HEK293 (cell line): ENCODE measurements around the gene PSMF1.

Experiments
- CTCF ChIA-PET: fragments of 350-600 bp; formaldehyde crosslinking; extraction: SDS; loops from one replicate; lab custom pipeline; 2021; ENCODE audit warnings: antibody characterized with exemption; lab: Yijun Ruan, JAX
- POLR2A ChIA-PET: fragments of 300-600 bp; formaldehyde crosslinking; extraction: SDS; loops from one replicate; lab custom pipeline; 2020; ENCODE audit warnings: antibody characterized with exemption, inconsistent platforms; lab: Yijun Ruan, JAX
- H3K27ac ChIP-seq: fragments of 200-500 bp; sonication (Bioruptor generic); 2 replicates; pipeline ENCODE4 v1.5.1; 2014; ENCODE audit warnings: low read depth, low read length, control low read depth, inconsistent platforms; ENCODE audit errors: extremely low read depth
- H3K36me3 ChIP-seq, 2 experiments: fragments of 200-500 bp in 1 of 2; sonication (Bioruptor generic) in 1 of 2; 1 replicate in 1 of 2; 2 replicates in 1 of 2; pipeline ENCODE4 v1.5.1; 2014 to 2017; ENCODE audit warnings: inconsistent platforms in 2 of 2, low read length in 2 of 2; ENCODE audit not compliant: control insufficient read depth in 2 of 2, insufficient read depth in 1 of 2
- H3K4me1 ChIP-seq: fragments of 200-500 bp; sonication (Bioruptor generic); 2 replicates; pipeline ENCODE4 v1.5.1; 2014; ENCODE audit warnings: mild to moderate bottlenecking, low read length, inconsistent platforms; ENCODE audit not compliant: control insufficient read depth, insufficient read depth
- H3K4me3 ChIP-seq: 2 replicates; pipeline ENCODE4 v1.5.1; 2011; ENCODE audit warnings: low read depth, mild to moderate bottlenecking, control low read depth, low read length, moderate library complexity
- H3K9me3 ChIP-seq: fragments of 200-500 bp; sonication (Bioruptor generic); 2 replicates; pipeline ENCODE4 v1.5.1; 2014; ENCODE audit warnings: low read depth, low read length, inconsistent platforms; ENCODE audit not compliant: control insufficient read depth, insufficient read depth
- BCL11B ChIP-seq: fragments of 450-650 bp; formaldehyde crosslinking; IDR thresholded peaks from 2 replicates; pipeline ENCODE4 v1.5.1; 2016; ENCODE audit warnings: low read depth, missing biosample characterization, missing genetic modification characterization
- BCL6B ChIP-seq: fragments of 450-650 bp; formaldehyde crosslinking; IDR thresholded peaks from 2 replicates; pipeline ENCODE4 v1.5.1; 2017; ENCODE audit warnings: missing biosample characterization, missing genetic modification characterization
- KLF17 ChIP-seq: fragments of 450-650 bp; formaldehyde crosslinking; IDR thresholded peaks from 2 replicates; pipeline ENCODE4 v1.5.1; 2016; ENCODE audit warnings: missing biosample characterization, missing genetic modification characterization
- MYNN ChIP-seq: fragments of 450-650 bp; formaldehyde crosslinking; IDR thresholded peaks from 2 replicates; pipeline ENCODE4 v1.5.1; 2016; ENCODE audit warnings: missing biosample characterization, missing genetic modification characterization, borderline replicate concordance
- PRDM1 ChIP-seq: fragments of 450-650 bp; formaldehyde crosslinking; IDR thresholded peaks from 2 replicates; pipeline ENCODE4; 2016; ENCODE audit warnings: missing biosample characterization, missing genetic modification characterization
- PRDM2 ChIP-seq: fragments of 450-650 bp; formaldehyde crosslinking; IDR thresholded peaks from 2 replicates; pipeline ENCODE4 v1.5.1; 2016; ENCODE audit warnings: missing biosample characterization, missing genetic modification characterization, borderline replicate concordance
- REPIN1 ChIP-seq: fragments of 450-650 bp; formaldehyde crosslinking; IDR thresholded peaks from 2 replicates; pipeline ENCODE4 v1.5.1; 2017; ENCODE audit warnings: missing biosample characterization, missing genetic modification characterization, low read depth
- SALL2 ChIP-seq: fragments of 450-650 bp; formaldehyde crosslinking; IDR thresholded peaks from 2 replicates; pipeline ENCODE4 v1.5.0; 2017; ENCODE audit warnings: missing biosample characterization, mild to moderate bottlenecking, missing genetic modification characterization, borderline replicate concordance
- WT1 ChIP-seq: fragments of 450-650 bp; formaldehyde crosslinking; IDR thresholded peaks from 2 replicates; pipeline ENCODE4 v1.5.1; 2016; ENCODE audit warnings: missing biosample characterization, missing genetic modification characterization
- YY1 ChIP-seq: fragments of 450-650 bp; formaldehyde crosslinking; IDR thresholded peaks from 2 replicates; pipeline ENCODE4 v1.5.1; 2018; ENCODE audit warnings: missing biosample characterization, missing genetic modification characterization
- ZBTB7A ChIP-seq: fragments of 450-650 bp; formaldehyde crosslinking; IDR thresholded peaks from 2 replicates; pipeline ENCODE4 v1.5.1; 2016; ENCODE audit warnings: low read depth, missing biosample characterization, missing genetic modification characterization
- ZEB2 ChIP-seq: fragments of 450-650 bp; formaldehyde crosslinking; IDR thresholded peaks from 2 replicates; pipeline ENCODE4 v1.5.1; 2016; ENCODE audit warnings: missing biosample characterization, missing genetic modification characterization
- ZFP3 ChIP-seq: fragments of 450-650 bp; formaldehyde crosslinking; IDR thresholded peaks from 2 replicates; pipeline ENCODE4 v1.5.1; 2016; ENCODE audit warnings: low read depth, missing biosample characterization, missing genetic modification characterization
- ZNF2 ChIP-seq: fragments of 450-650 bp; formaldehyde crosslinking; IDR thresholded peaks from 2 replicates; pipeline ENCODE4 v1.5.1; 2016; ENCODE audit warnings: missing biosample characterization, missing genetic modification characterization
- ZNF239 ChIP-seq: fragments of 450-650 bp; formaldehyde crosslinking; IDR thresholded peaks from 2 replicates; pipeline ENCODE4 v1.5.1; 2016; ENCODE audit warnings: missing biosample characterization, missing genetic modification characterization
- ZNF335 ChIP-seq: fragments of 450-650 bp; formaldehyde crosslinking; conservative IDR thresholded peaks from 2 replicates; pipeline ENCODE4 v1.5.1; 2016; ENCODE audit warnings: missing biosample characterization, missing genetic modification characterization
- ZNF391 ChIP-seq: fragments of 450-650 bp; formaldehyde crosslinking; IDR thresholded peaks from 2 replicates; pipeline ENCODE4 v1.5.1; 2016; ENCODE audit warnings: low read depth, missing biosample characterization, missing genetic modification characterization, borderline replicate concordance
- ZNF398 ChIP-seq: fragments of 450-650 bp; formaldehyde crosslinking; IDR thresholded peaks from 2 replicates; pipeline ENCODE4 v1.5.1; 2017; ENCODE audit warnings: missing biosample characterization, missing genetic modification characterization
- ZNF521 ChIP-seq: fragments of 450-650 bp; formaldehyde crosslinking; IDR thresholded peaks from 2 replicates; pipeline ENCODE4 v1.5.1; 2017; ENCODE audit warnings: missing biosample characterization, mild to moderate bottlenecking, missing genetic modification characterization
- ZNF548 ChIP-seq: fragments of 450-650 bp; formaldehyde crosslinking; IDR thresholded peaks from 2 replicates; pipeline ENCODE4 v1.5.1; 2016; ENCODE audit warnings: missing biosample characterization, missing genetic modification characterization
- ZNF561 ChIP-seq: fragments of 450-650 bp; IDR thresholded peaks from 2 replicates; pipeline ENCODE4 v1.5.1; 2018; ENCODE audit warnings: missing biosample characterization, missing genetic modification characterization, borderline replicate concordance
- ZNF629 ChIP-seq: fragments of 450-650 bp; formaldehyde crosslinking; IDR thresholded peaks from 2 replicates; pipeline ENCODE4 v1.5.1; 2017; ENCODE audit warnings: missing biosample characterization, missing genetic modification characterization
- ZNF707 ChIP-seq: fragments of 450-650 bp; formaldehyde crosslinking; IDR thresholded peaks from 2 replicates; pipeline ENCODE4 v1.5.1; 2016; ENCODE audit warnings: missing biosample characterization, missing genetic modification characterization
- ZNF768 ChIP-seq: fragments of 450-650 bp; formaldehyde crosslinking; IDR thresholded peaks from 2 replicates; pipeline ENCODE4 v1.5.1; 2018; ENCODE audit warnings: missing biosample characterization, mild to moderate bottlenecking, missing genetic modification characterization
- ZNF792 ChIP-seq: fragments of 450-650 bp; formaldehyde crosslinking; IDR thresholded peaks from 2 replicates; pipeline ENCODE4 v1.5.1; 2016; ENCODE audit warnings: missing biosample characterization, missing genetic modification characterization
- ZSCAN4 ChIP-seq: fragments of 450-650 bp; formaldehyde crosslinking; IDR thresholded peaks from 2 replicates; pipeline ENCODE4 v1.5.1; 2017; ENCODE audit warnings: missing biosample characterization, missing genetic modification characterization

PSMF1 gene

GRCh38 chr20:1127840-1128239 lies 9.4 kb downstream of the PSMF1 start (continued):
- TF ChIP-seq ZBTB7A (tag by site-specific recombination) (no peak), REPIN1 (tag by site-specific recombination) (no peak), ZNF768 (tag by site-specific recombination) (no peak), ZNF707 (tag by site-specific recombination) (no peak), YY1 (no peak), PRDM2 (tag by site-specific recombination) (no peak), ZNF398 (tag by site-specific recombination) (no peak), ZNF335 (no peak), ZSCAN4 (tag by site-specific recombination) (no peak)

GRCh38 chr20:1130058-1130694 lies 11.8 kb downstream of the PSMF1 start:
- Histone ChIP-seq H3K4me3 (no peak overlapping the region), H3K9me3 (no peaks in the 10 kb centered on the region), H3K27ac (no peak overlapping the region), H3K4me1 (no peaks in the 10 kb centered on the region), H3K36me3 (peaks cover 71 to 90% of the 10 kb centered on the region in 2 experiments)
- ChIA-PET POLR2A (no interaction called here), CTCF (interaction anchor here (1.4 kb wide), 1 partner anchor 56 kb away, joined by 3 read pairs; no protein-coding TSS in a partner anchor)
- TF ChIP-seq ZNF629 (tag by site-specific recombination) (no peak), ZNF792 (no peak), ZNF239 (tag by site-specific recombination) (no peak), BCL11B (no peak), PRDM1 (no peak), KLF17 (no peak), WT1 (tag by site-specific recombination) (no peak), ZNF521 (tag by site-specific recombination) (no peak), ZNF391 (tag by site-specific recombination) (no peak), ZEB2 (no peak), ZNF548 (tag by site-specific recombination) (no peak), MYNN (tag by site-specific recombination) (no peak), ZFP3 (tag by site-specific recombination) (no peak), ZNF2 (no peak), ZNF561 (tag by site-specific recombination) (no peak), SALL2 (tag by site-specific recombination) (no peak), BCL6B (tag by site-specific recombination) (no peak)
